ENCODE data around the gene CSRP2. TPM values are rescaled to one million over a fixed set of nuclear protein-coding genes. Genes with fewer than 3 reads are reported as not detected.

The CSRP2 gene
- total RNA-seq, 1 experiment from 2014 or later: 2.6 TPM

- no TSS peak for BruUV-seq (replicated peaks)
- Mint-ChIP-seq H3K4me1 (ENCODE audit: insufficient read depth, unreplicated experiment) (peaks cover 5% of the 10 kb centered on the region), H3K4me3 (ENCODE audit: unreplicated experiment) (no peak overlapping the region), H3K36me3 (ENCODE audit: insufficient read depth, unreplicated experiment) (no peaks in the 10 kb centered on the region), H3K27me3 (ENCODE audit: insufficient read depth, unreplicated experiment) (no peaks in the 10 kb centered on the region), H3K9me3 (ENCODE audit: unreplicated experiment) (no peaks in the 10 kb centered on the region), H3K27ac (ENCODE audit: low read depth, unreplicated experiment) (no peak overlapping the region)
- intact Hi-C loops (cut with micrococcal nuclease): no loop called here
- TF ChIP-seq CTCF (IDR thresholded peaks at IDR 0.05; ENCODE audit: unreplicated experiment): no peak
- CTCF ChIA-PET: no interaction called here
- POLR2A ChIA-PET: no interaction called here
- no peak for DNase-seq (ENCODE audit: unreplicated experiment)
Measured at GRCh38 chr12:76921891-76922664, 43.3 kb upstream of the CSRP2 start.

DNA sequence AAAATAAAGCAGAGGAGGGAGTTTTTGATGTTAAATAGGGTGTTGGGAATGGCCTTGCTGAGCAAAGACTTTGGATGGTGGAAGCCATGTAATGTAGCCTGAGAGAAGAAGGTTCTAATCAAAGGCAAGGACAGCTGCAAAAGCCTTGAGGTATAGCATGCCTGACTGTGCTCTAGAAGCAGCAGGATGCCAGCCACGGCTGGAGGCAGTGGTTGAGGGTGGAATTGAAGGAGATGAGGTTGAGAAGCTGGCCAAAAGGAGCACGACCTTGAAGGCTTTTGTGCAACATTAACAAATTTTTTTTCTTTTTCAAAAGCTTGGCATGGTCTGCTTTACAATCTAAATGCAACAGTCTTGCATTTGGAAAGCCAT, 42.3 kb upstream of the CSRP2 start:
- BruUV-seq (replicated peaks): no TSS peak
- H3K27me3 Mint-ChIP-seq (ENCODE audit: insufficient read depth, unreplicated experiment): no peaks in the 10 kb centered on the region
- H3K4me1 Mint-ChIP-seq (ENCODE audit: insufficient read depth, unreplicated experiment): peaks cover 5% of the 10 kb centered on the region
- ChIA-PET CTCF (interaction anchor here (0.9 to 1.0 kb wide), 2 partner anchors 19 to 90 kb away, joined by 3 read pairs; no protein-coding TSS in a partner anchor), POLR2A (interaction anchor here (0.7 kb wide), 1 partner anchor 101 kb away, joined by 3 read pairs; no protein-coding TSS in a partner anchor)
- H3K27ac Mint-ChIP-seq (ENCODE audit: low read depth, unreplicated experiment): no peak overlapping the region
- intact Hi-C loops (cut with micrococcal nuclease): no loop called here
- no peak overlapping the region for H3K4me3 Mint-ChIP-seq (ENCODE audit: unreplicated experiment)
- no peak for TF ChIP-seq CTCF (IDR thresholded peaks at IDR 0.05; ENCODE audit: unreplicated experiment)
- no peak for DNase-seq (ENCODE audit: unreplicated experiment)
- no peaks in the 10 kb centered on the region for H3K36me3 Mint-ChIP-seq (ENCODE audit: insufficient read depth, unreplicated experiment)
- H3K9me3 Mint-ChIP-seq (ENCODE audit: unreplicated experiment): no peaks in the 10 kb centered on the region

DNA sequence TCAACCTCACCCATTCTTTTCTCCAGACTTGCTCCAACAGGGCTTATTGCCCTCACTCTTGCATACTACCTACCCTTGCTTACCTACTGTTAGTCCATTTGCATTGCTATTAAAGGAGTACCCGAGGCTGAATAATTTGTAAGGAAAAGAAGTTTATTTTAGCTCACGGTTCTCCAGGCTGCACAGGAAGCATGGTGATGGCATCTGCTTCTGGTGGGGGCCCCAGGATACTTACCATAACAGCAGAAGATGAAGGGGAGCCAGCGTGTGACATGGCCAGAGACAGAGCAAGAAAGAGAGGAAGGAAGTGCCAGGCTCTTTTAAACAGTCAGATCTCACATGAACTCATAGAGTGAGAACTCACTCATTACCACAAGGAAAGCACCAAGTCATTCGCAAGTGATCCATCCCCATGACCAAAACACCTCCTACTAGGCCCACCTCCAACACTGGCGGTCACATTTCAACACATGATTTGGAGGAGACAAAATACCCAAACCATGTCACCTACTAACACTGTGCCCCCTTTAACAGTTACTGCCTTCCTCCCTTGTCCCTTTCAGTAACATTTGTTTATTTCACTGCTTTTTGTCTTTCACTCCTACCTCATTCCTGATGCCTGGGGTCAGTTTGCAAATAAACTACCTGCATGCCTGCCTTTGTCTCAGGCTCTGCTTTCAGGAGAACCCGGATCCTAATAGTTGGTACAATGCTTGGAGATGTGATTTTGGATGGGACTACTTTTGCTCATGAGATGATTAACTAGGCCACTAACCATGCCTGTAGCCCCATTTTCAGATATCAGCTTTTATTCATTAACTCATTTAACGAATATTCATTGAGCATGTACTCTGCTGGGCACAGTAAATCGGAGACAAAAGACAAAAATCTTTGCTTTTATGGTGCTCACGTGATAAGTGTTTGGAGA, 41.6 kb upstream of the CSRP2 start:
- Mint-ChIP-seq H3K4me3 (ENCODE audit: unreplicated experiment) (no peak overlapping the region), H3K27me3 (ENCODE audit: insufficient read depth, unreplicated experiment) (no peaks in the 10 kb centered on the region), H3K9me3 (ENCODE audit: unreplicated experiment) (no peaks in the 10 kb centered on the region), H3K36me3 (ENCODE audit: insufficient read depth, unreplicated experiment) (no peaks in the 10 kb centered on the region), H3K27ac (ENCODE audit: low read depth, unreplicated experiment) (no peak overlapping the region), H3K4me1 (ENCODE audit: insufficient read depth, unreplicated experiment) (peaks cover 11% of the 10 kb centered on the region)
- POLR2A ChIA-PET: interaction anchor here (0.7 kb wide), 1 partner anchor 100 kb away, joined by 3 read pairs; no protein-coding TSS in a partner anchor
- TF ChIP-seq CTCF (IDR thresholded peaks at IDR 0.05; ENCODE audit: unreplicated experiment): no peak
- CTCF ChIA-PET: interaction anchor here (0.9 to 1.0 kb wide), 2 partner anchors 18 to 91 kb away, joined by 3 read pairs; no protein-coding TSS in a partner anchor
- BruUV-seq (replicated peaks): no TSS peak
- intact Hi-C loops (cut with micrococcal nuclease): no loop called here
- DNase-seq (ENCODE audit: unreplicated experiment): no peak
